Gastroesophageal sphincter (tissue), 2 donors: ENCODE data around the gene DNAH7.

ENCODE experiments used
- EP300 ChIP-seq: sonication (generic); formaldehyde crosslinking; IDR thresholded peaks from one replicate; pipeline ENCODE4 v1.6.1; 2017; ENCODE audit warnings: antibody characterized with exemption, mild to moderate bottlenecking
- POLR2A ChIP-seq, 2 donors: fragments of 450-650 bp; IDR thresholded peaks; one replicate each; pipeline ENCODE4 v1.6.1; 2017; ENCODE audit warnings: antibody characterized with exemption in 2 of 2, mild to moderate bottlenecking in 2 of 2, moderate library complexity in 1 of 2

DNA sequence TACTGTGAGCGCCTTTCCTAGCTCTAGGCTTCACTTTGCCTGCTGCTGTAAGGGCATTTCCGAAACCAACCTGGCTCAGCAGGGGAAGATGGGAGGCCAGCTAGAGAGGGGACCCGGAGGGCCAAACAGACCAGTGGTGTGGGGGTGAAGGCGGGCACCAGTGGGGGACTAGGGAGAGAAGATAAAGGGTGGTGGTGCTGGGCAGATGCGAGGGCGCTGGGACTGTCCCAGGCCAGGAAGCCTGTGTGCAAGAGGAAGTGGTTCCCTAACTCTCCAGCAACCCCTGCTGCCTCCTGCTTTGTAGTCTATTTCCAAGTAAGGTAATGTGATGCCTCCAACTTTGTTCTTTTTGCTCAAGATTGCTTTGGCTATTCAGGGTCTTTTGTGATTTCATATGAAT is 73.1 kb downstream of the DNAH7 start:
- TF ChIP-seq POLR2A (IDR thresholded peaks at IDR 0.05) (no peak), EP300 (no peak)
